B cell (primary cell): ENCODE data around the gene GH2. TPM values are rescaled to one million over a fixed set of nuclear protein-coding genes. Genes with fewer than 3 reads are reported as not detected.

Experiments
- ATAC-seq: fragments of 200-7000 bp; cut with Tn5 transposase; one replicate; pipeline ENCODE4 v1.10.0; 2021; ENCODE audit warnings: low read depth, mild to moderate bottlenecking, moderate number of reproducible peaks, moderate library complexity
- CTCF ChIA-PET: fragments of 350-600 bp; sonication (Branson Sonifier 250); formaldehyde crosslinking; loops from one replicate; lab custom pipeline; 2021; ENCODE audit warnings: antibody characterized with exemption, inconsistent platforms; lab: Charles Lee
- POLR2A ChIA-PET: fragments of 350-600 bp; sonication (Branson Sonifier 250); formaldehyde crosslinking; loops from one replicate; lab custom pipeline; 2021; ENCODE audit warnings: antibody characterized with exemption; lab: Charles Lee
- DNase-seq: peaks from one replicate; pipeline ENCODE4 v3.0.0; 2013
- H2AFZ ChIP-seq: 2 replicates; pipeline ENCODE4 v1.6.1; 2012; ENCODE audit warnings: mild to moderate bottlenecking, low read depth, low read length; ENCODE audit not compliant: insufficient read depth, poor library complexity, severe bottlenecking
- H3K27ac ChIP-seq, 2 donors: 1 replicate in 1 of 2; 2 replicates in 1 of 2; pipeline ENCODE4 v1.5.1; 2012 to 2013; ENCODE audit warnings: low read length in 2 of 2, mild to moderate bottlenecking in 2 of 2, moderate library complexity in 1 of 2
- H3K27me3 ChIP-seq, 4 experiments: fragments of 200-600 bp in 1 of 4; sonication (generic) in 1 of 4; replicated peaks in 1 of 4; 1 replicate in 2 of 4; 2 replicates in 2 of 4; pipeline versions ENCODE4 v1.6.1 to v1.7.0; 2013 to 2016; ENCODE audit warnings: low read length in 3 of 4, mild to moderate bottlenecking in 2 of 4, mixed read lengths in 1 of 4, moderate library complexity in 1 of 4; ENCODE audit not compliant: insufficient read depth in 4 of 4, control insufficient read depth in 3 of 4; ENCODE audit errors: control extremely low read depth in 1 of 4
- H3K36me3 ChIP-seq, 2 experiments: replicated peaks in 1 of 2; 1 replicate in 1 of 2; 2 replicates in 1 of 2; pipeline versions ENCODE4 v1.6.1 to v1.7.1; 2013; ENCODE audit warnings: low read length in 1 of 2; ENCODE audit not compliant: insufficient read depth in 2 of 2, control insufficient read depth in 1 of 2; ENCODE audit errors: control extremely low read depth in 1 of 2, extremely low read depth in 1 of 2
- H3K4me1 ChIP-seq, 2 donors: fragments of 200-600 bp in 1 of 2; sonication (generic) in 1 of 2; 1 replicate in 1 of 2; 2 replicates in 1 of 2; pipeline versions ENCODE4 v1.5.1 to v1.6.1; 2013 to 2017; ENCODE audit warnings: low read length in 2 of 2; ENCODE audit not compliant: control insufficient read depth in 2 of 2, insufficient read depth in 2 of 2
- H3K4me2 ChIP-seq: replicated peaks from 2 replicates; pipeline ENCODE3; 2012; ENCODE audit warnings: mild to moderate bottlenecking, low read depth, low read length; ENCODE audit not compliant: poor library complexity, severe bottlenecking
- H3K4me3 ChIP-seq, 5 experiments: fragments of 200-600 bp in 1 of 5; sonication (generic) in 1 of 5; 1 replicate in 3 of 5; 2 replicates in 2 of 5; pipeline versions ENCODE4 v1.5.1 to v1.7.0; 2011 to 2016; ENCODE audit warnings: low read length in 4 of 5, mild to moderate bottlenecking in 4 of 5, low read depth in 2 of 5, control low read depth in 1 of 5, moderate library complexity in 1 of 5; ENCODE audit not compliant: insufficient read depth in 1 of 5; ENCODE audit errors: control extremely low read depth in 1 of 5, extremely low read depth in 1 of 5
- H3K79me2 ChIP-seq: fragments of 200-600 bp; sonication (generic); one replicate; pipeline ENCODE4 v1.6.0; 2016; ENCODE audit warnings: low read length; ENCODE audit not compliant: control insufficient read depth, insufficient read depth
- H3K9ac ChIP-seq: fragments of 200-600 bp; sonication (generic); 2 replicates; pipeline ENCODE4 v1.6.1; 2017; ENCODE audit warnings: mild to moderate bottlenecking, low read length, moderate library complexity
- H3K9me3 ChIP-seq, 3 donors: one replicate each; pipeline versions ENCODE4 v1.6.1 to v1.7.1; 2013; ENCODE audit warnings: low read length in 2 of 3; ENCODE audit not compliant: control insufficient read depth in 2 of 3, insufficient read depth in 1 of 3; ENCODE audit errors: control extremely low read depth in 1 of 3
- H4K20me1 ChIP-seq: 2 replicates; pipeline ENCODE4 v1.6.0; 2012; ENCODE audit warnings: mild to moderate bottlenecking, low read length; ENCODE audit not compliant: insufficient read depth, control insufficient read depth, poor library complexity, severe bottlenecking
- H3K27ac Mint-ChIP-seq: one replicate; pipeline ENCODE4 v1.8.0; 2021; ENCODE audit warnings: mixed read lengths
- H3K27me3 Mint-ChIP-seq: one replicate; pipeline ENCODE4 v1.8.0; 2021; ENCODE audit warnings: mixed read lengths
- H3K4me1 Mint-ChIP-seq: one replicate; pipeline ENCODE4 v1.8.0; 2021; ENCODE audit warnings: mixed read lengths
- H3K4me3 Mint-ChIP-seq: one replicate; pipeline ENCODE4 v1.8.0; 2021; ENCODE audit warnings: mixed read lengths
- H3K9me3 Mint-ChIP-seq: one replicate; pipeline ENCODE4 v1.8.0; 2022; ENCODE audit warnings: mixed read lengths; ENCODE audit not compliant: insufficient read depth
- CTCF ChIP-seq: fragments of 200-600 bp; IDR thresholded peaks from one replicate; pipeline ENCODE4 v1.8.0; 2022; ENCODE audit warnings: antibody characterized with exemption, mild to moderate bottlenecking
- EZH2 ChIP-seq: IDR thresholded peaks from 2 replicates; pipeline ENCODE4 v1.6.1; 2012; ENCODE audit warnings: borderline replicate concordance, low read depth, mild to moderate bottlenecking, moderate library complexity, low read length; ENCODE audit not compliant: insufficient read depth, poor library complexity, severe bottlenecking
- WGBS: methylation state at CpG from one replicate; pipeline ENCODE4 v1.1.5; 2013; ENCODE audit warnings: missing lambda C conversion rate; ENCODE audit not compliant: insufficient coverage; 5-methylcytosine and 5-hydroxymethylcytosine counted together
- intact Hi-C: fragments of 100-400 bp; cut with micrococcal nuclease; formaldehyde crosslinking; loops from one replicate; pipeline ENCODE4 v1.10.0; 2022
- polyA plus RNA-seq: library from polyadenylated mRNA; depleted of rRNA; stranded (reverse); fragments of >200 nt; gene quantifications from 2 replicates; pipeline ENCODE4 v1.2.3, GENCODE V29; 2012
- total RNA-seq, 2 donors: library from RNA; stranded (reverse); fragments of 120-200 nt in 1 of 2; gene quantifications; 1 replicate in 1 of 2; 2 replicates in 1 of 2; pipeline versions ENCODE4 v1.2.3 to v1.2.4, GENCODE V29; 2013 to 2022

The GH2 gene
- total and polyA plus RNA-seq, 2 donors (not counting 1 experiment from before 2014, with no cell fraction given): not detected

DNA sequence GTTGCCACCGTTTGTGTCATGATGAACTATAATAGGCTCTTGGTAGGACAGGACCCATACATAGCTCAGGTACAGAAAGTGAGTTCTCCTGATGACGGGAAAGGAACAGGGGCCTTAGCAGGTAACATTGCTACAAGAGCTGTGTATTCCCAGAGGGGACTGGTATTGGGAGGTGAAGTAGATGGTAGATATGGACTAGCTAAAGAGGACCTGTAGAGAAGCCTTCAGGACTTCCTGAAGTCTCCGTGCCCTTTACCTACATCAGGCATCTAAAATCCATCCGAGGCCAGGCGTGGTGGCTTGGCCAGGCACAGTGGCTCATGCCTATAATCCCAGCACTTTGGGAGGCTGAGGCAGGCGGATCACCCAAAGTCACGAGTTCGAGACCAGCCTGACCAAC lies 26.6 kb downstream of the GH2 start:
- H3K36me3 ChIP-seq: no peaks in the 10 kb centered on the region
- H3K4me1 Mint-ChIP-seq: no peaks in the 10 kb centered on the region
- no peak overlapping the region for H3K27ac Mint-ChIP-seq
- no peak overlapping the region for H3K4me2 ChIP-seq
- WGBS: 92% methylated on average over 7 of the region's 8 CpGs
- H2AFZ ChIP-seq: no peak overlapping the region
- no peaks in the 10 kb centered on the region for H3K9me3 Mint-ChIP-seq
- H3K79me2 ChIP-seq: no peaks in the 10 kb centered on the region
- intact Hi-C loops: no loop called here
- H4K20me1 ChIP-seq: no peaks in the 10 kb centered on the region
- no peak overlapping the region for H3K27ac ChIP-seq
- ChIA-PET POLR2A (no interaction called here), CTCF (interaction anchor here (1.1 kb wide), 1 partner anchor 33 kb away, joined by 4 read pairs; no protein-coding TSS in a partner anchor)
- no peak overlapping the region for H3K9ac ChIP-seq
- TF ChIP-seq CTCF (no peak), EZH2 (no peak)
- H3K27me3 Mint-ChIP-seq: peaks cover 8% of the 10 kb centered on the region
- ATAC-seq: no peak
- no peaks in the 10 kb centered on the region for H3K9me3 ChIP-seq
- H3K27me3 ChIP-seq: peaks cover 0 to 5% (median 2%) of the 10 kb centered on the region in 4 experiments
- H3K4me3 ChIP-seq: no peak overlapping the region
- DNase-seq: no peak
- no peaks in the 10 kb centered on the region for H3K4me1 ChIP-seq
- H3K4me3 Mint-ChIP-seq: no peak overlapping the region

DNA sequence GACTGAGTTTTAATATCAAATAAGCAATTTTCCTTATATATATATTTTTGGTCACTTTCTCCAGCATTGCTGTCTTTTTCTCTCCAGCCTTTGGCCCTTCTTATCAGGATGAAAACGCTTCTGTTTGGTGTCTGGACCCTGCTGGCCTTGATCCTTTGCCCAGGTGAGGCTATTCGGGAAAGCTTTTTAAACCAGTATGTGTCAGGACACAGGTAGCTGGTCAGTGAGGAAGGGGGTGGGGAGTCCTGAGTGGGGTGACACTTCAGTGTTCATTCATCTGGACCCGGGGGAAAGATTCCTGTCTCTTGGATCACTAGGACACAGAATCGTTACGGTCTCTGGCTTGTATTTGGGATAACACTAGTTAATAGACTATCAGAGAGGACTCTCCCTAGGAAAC lies 27.0 kb downstream of the GH2 start:
- Mint-ChIP-seq H3K4me1 (peaks cover 2% of the 10 kb centered on the region), H3K27ac (no peak overlapping the region), H3K9me3 (no peaks in the 10 kb centered on the region), H3K27me3 (peaks cover 4% of the 10 kb centered on the region), H3K4me3 (no peak overlapping the region)
- H3K4me3 ChIP-seq: no peak overlapping the region
- CTCF ChIA-PET: interaction anchor here (1.1 kb wide), 1 partner anchor 33 kb away, joined by 4 read pairs; no protein-coding TSS in a partner anchor
- POLR2A ChIA-PET: no interaction called here
- WGBS: 94% methylated on average over 5 of the region's 5 CpGs
- no peaks in the 10 kb centered on the region for H3K79me2 ChIP-seq
- H3K27ac ChIP-seq: no peak overlapping the region
- no peak overlapping the region for H3K4me2 ChIP-seq
- no peak overlapping the region for H2AFZ ChIP-seq
- DNase-seq (no peak), ATAC-seq (no peak)
- intact Hi-C loops: no loop called here
- no peak for TF ChIP-seq EZH2
- no peak for TF ChIP-seq CTCF
- peaks cover 0 to 4% (median 1%) of the 10 kb centered on the region in 4 experiments for H3K27me3 ChIP-seq
- H3K9ac ChIP-seq: no peak overlapping the region
- no peaks in the 10 kb centered on the region for H3K4me1 ChIP-seq
- peaks cover 0 to under 1% (median 0%) of the 10 kb centered on the region in 3 donors for H3K9me3 ChIP-seq
- H4K20me1 ChIP-seq: no peaks in the 10 kb centered on the region
- H3K36me3 ChIP-seq: no peaks in the 10 kb centered on the region
